Measurements from ENCODE around the gene PPM1F.

DNA sequence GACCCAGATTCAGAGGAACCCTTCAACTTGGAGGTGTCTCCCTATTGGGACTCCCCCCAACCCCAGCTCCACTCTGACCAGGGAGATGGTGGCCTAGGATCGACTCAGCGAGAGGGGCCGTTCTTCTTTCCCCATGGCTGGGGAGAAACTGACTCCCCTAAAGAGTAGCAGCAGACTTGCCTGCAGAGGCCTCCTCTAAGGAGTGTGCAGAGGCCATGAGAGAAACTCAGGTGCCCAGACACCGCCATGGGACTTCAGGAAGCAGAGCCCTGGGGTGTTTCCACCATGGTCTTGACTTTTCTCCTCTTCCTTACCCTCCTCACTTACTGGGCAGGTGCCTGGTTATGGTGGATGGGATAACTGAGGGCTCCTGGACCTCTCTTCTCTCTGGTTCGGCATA is 32.6 kb upstream of the PPM1F start:
- TF ChIP-seq, protein P1, sequence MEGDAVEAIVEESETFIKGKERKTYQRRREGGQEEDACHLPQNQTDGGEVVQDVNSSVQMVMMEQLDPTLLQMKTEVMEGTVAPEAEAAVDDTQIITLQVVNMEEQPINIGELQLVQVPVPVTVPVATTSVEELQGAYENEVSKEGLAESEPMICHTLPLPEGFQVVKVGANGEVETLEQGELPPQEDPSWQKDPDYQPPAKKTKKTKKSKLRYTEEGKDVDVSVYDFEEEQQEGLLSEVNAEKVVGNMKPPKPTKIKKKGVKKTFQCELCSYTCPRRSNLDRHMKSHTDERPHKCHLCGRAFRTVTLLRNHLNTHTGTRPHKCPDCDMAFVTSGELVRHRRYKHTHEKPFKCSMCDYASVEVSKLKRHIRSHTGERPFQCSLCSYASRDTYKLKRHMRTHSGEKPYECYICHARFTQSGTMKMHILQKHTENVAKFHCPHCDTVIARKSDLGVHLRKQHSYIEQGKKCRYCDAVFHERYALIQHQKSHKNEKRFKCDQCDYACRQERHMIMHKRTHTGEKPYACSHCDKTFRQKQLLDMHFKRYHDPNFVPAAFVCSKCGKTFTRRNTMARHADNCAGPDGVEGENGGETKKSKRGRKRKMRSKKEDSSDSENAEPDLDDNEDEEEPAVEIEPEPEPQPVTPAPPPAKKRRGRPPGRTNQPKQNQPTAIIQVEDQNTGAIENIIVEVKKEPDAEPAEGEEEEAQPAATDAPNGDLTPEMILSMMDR (IDR thresholded peaks at IDR 0.05): no peak
- TF ChIP-seq EZH2 (IDR thresholded peaks at IDR 0.05; ENCODE audit: borderline replicate concordance, insufficient read depth, low read depth, low read length, poor library complexity, severe bottlenecking): no peak

All from B cell (primary cell).